H1 (cell line): ENCODE data around the gene PDRG1. TPM values are rescaled to one million over a fixed set of nuclear protein-coding genes. Genes with fewer than 3 reads are reported as not detected.

Experiments used
- CTCF ChIA-PET: fragments of 300-600 bp; sonication (Branson Sonifier 250); formaldehyde crosslinking; loops from one replicate; lab custom pipeline; 2021; ENCODE audit not compliant: partially characterized antibody; lab: Charles Lee
- POLR2A ChIA-PET: fragments of 300-600 bp; sonication (Branson Sonifier 250); formaldehyde crosslinking; loops from one replicate; lab custom pipeline; 2021; ENCODE audit warnings: inconsistent platforms; ENCODE audit not compliant: partially characterized antibody; lab: Charles Lee
- DNase-seq, 2 experiments: peaks; one replicate each; pipeline versions ENCODE4 v3.0.0 to v3.0.0-alpha.2; 2010 to 2022; ENCODE audit warnings: low spot score in 2 of 2, low read depth in 1 of 2, mixed read lengths in 1 of 2
- FAIRE-seq: peaks from 2 replicates; lab custom pipeline; 2011; peaks lifted over from hg19 to GRCh38; lab: Jason Lieb, UNC
- H2AFZ ChIP-seq: 2 replicates; pipeline ENCODE4 v1.8.1; 2012; ENCODE audit warnings: low read length, inconsistent platforms
- H2AK5ac ChIP-seq: 2 replicates; pipeline ENCODE4 v1.6.1; 2013; ENCODE audit warnings: low read depth, low read length
- H2BK120ac ChIP-seq: replicated peaks from 2 replicates; pipeline ENCODE3; 2013; ENCODE audit warnings: low read depth, low read length, inconsistent platforms
- H2BK12ac ChIP-seq: 2 replicates; pipeline ENCODE4 v1.6.1; 2013; ENCODE audit warnings: low read depth, low read length
- H2BK15ac ChIP-seq: 2 replicates; pipeline ENCODE4 v1.6.1; 2013; ENCODE audit warnings: low read length
- H2BK20ac ChIP-seq: 2 replicates; pipeline ENCODE4 v1.6.1; 2013; ENCODE audit warnings: low read length
- H2BK5ac ChIP-seq: 2 replicates; pipeline ENCODE4 v1.6.1; 2013; ENCODE audit warnings: low read depth, low read length
- H3K14ac ChIP-seq: 2 replicates; pipeline ENCODE4 v1.6.1; 2013; ENCODE audit warnings: inconsistent platforms; ENCODE audit not compliant: insufficient read length
- H3K18ac ChIP-seq: 2 replicates; pipeline ENCODE4 v1.6.1; 2013; ENCODE audit warnings: low read length; ENCODE audit errors: extremely low read depth
- H3K23ac ChIP-seq: 2 replicates; pipeline ENCODE4 v1.6.1; 2013; ENCODE audit warnings: inconsistent platforms; ENCODE audit not compliant: insufficient read length
- H3K23me2 ChIP-seq: 2 replicates; pipeline ENCODE4 v1.6.1; 2013; ENCODE audit warnings: low read depth, low read length
- H3K27ac ChIP-seq: 2 replicates; pipeline ENCODE4 v1.6.1; 2011; ENCODE audit warnings: low read depth, low read length, inconsistent platforms
- H3K27me3 ChIP-seq, 4 experiments: replicated peaks in 1 of 4; 1 replicate in 1 of 4; 2 replicates in 3 of 4; pipeline versions ENCODE4 v1.6.1 to v1.8.1; 2011 to 2013; ENCODE audit warnings: low read length in 3 of 4, mild to moderate bottlenecking in 3 of 4, inconsistent platforms in 2 of 4, mixed read lengths in 2 of 4, moderate library complexity in 1 of 4; ENCODE audit not compliant: control insufficient read depth in 3 of 4, insufficient read depth in 3 of 4; ENCODE audit errors: extremely low read depth in 1 of 4
- H3K36me3 ChIP-seq, 4 experiments: 2 replicates each; pipeline versions ENCODE4 v1.6.1 to v1.8.1; 2011 to 2013; ENCODE audit warnings: mild to moderate bottlenecking in 4 of 4, low read length in 3 of 4, moderate library complexity in 2 of 4, control low read depth in 1 of 4, inconsistent platforms in 1 of 4; ENCODE audit not compliant: insufficient read depth in 4 of 4, control insufficient read depth in 2 of 4
- H3K4ac ChIP-seq: replicated peaks from 2 replicates; pipeline ENCODE3; 2013; ENCODE audit warnings: low read length, low read depth, mixed read lengths, inconsistent platforms; ENCODE audit not compliant: insufficient read length
- H3K4me1 ChIP-seq, 4 experiments: replicated peaks in 1 of 4; 1 replicate in 1 of 4; 2 replicates in 3 of 4; pipeline versions ENCODE4 v1.6.1 to v1.8.1; 2011 to 2013; ENCODE audit warnings: low read length in 3 of 4, inconsistent platforms in 2 of 4, mixed read lengths in 1 of 4; ENCODE audit not compliant: insufficient read depth in 4 of 4, control insufficient read depth in 3 of 4
- H3K4me2 ChIP-seq, 2 experiments: 2 replicates each; pipeline versions ENCODE4 v1.6.1 to v1.8.1; 2011 to 2013; ENCODE audit warnings: low read depth in 2 of 2, low read length in 2 of 2, control low read depth in 1 of 2, inconsistent platforms in 1 of 2, mild to moderate bottlenecking in 1 of 2; ENCODE audit not compliant: insufficient read depth in 1 of 2
- H3K4me3 ChIP-seq, 4 experiments: fragments of 200-600, 300-600 bp in 1 of 4; sonication (generic), shearing (Covaris generic), sonication (Bioruptor Twin) in 1 of 4; 2 replicates each; pipeline versions ENCODE4 v1.5.1 to v1.8.1; 2011 to 2016; ENCODE audit warnings: low read length in 4 of 4, low read depth in 3 of 4, control low read depth in 2 of 4, inconsistent platforms in 2 of 4, mild to moderate bottlenecking in 2 of 4, mixed read lengths in 1 of 4, moderate library complexity in 1 of 4; ENCODE audit not compliant: insufficient read depth in 2 of 4; ENCODE audit errors: extremely low read depth in 1 of 4
- H3K56ac ChIP-seq: replicated peaks from 2 replicates; pipeline ENCODE3; 2013; ENCODE audit warnings: low read depth, mild to moderate bottlenecking, mixed read lengths, low read length, inconsistent platforms; ENCODE audit not compliant: insufficient read length
- H3K79me1 ChIP-seq: 2 replicates; pipeline ENCODE4 v1.6.1; 2013; ENCODE audit warnings: low read depth, low read length, control low read depth
- H3K79me2 ChIP-seq, 2 experiments: 2 replicates each; pipeline versions ENCODE4 v1.6.1 to v1.8.1; 2012 to 2013; ENCODE audit warnings: low read length in 2 of 2, mild to moderate bottlenecking in 2 of 2, inconsistent platforms in 1 of 2; ENCODE audit not compliant: insufficient read depth in 2 of 2, control insufficient read depth in 1 of 2
- H3K9ac ChIP-seq, 4 experiments: replicated peaks in 1 of 4; 1 replicate in 1 of 4; 2 replicates in 3 of 4; pipeline versions ENCODE4 v1.6.1 to v1.8.1; 2011 to 2013; ENCODE audit warnings: low read depth in 3 of 4, low read length in 3 of 4, control low read depth in 2 of 4, mild to moderate bottlenecking in 2 of 4, moderate library complexity in 2 of 4, inconsistent platforms in 1 of 4; ENCODE audit errors: extremely low read depth in 1 of 4
- H3K9me3 ChIP-seq, 2 experiments: 2 replicates each; pipeline versions ENCODE4 v1.6.1 to v1.8.1; 2012 to 2013; ENCODE audit warnings: mild to moderate bottlenecking in 2 of 2, moderate library complexity in 2 of 2, control low read depth in 1 of 2, inconsistent platforms in 1 of 2, low read depth in 1 of 2, low read length in 1 of 2, mixed read lengths in 1 of 2; ENCODE audit not compliant: insufficient read depth in 2 of 2
- H4K20me1 ChIP-seq, 2 experiments: replicated peaks in 1 of 2; 2 replicates each; pipeline versions ENCODE3 to v1.8.1; 2011 to 2013; ENCODE audit warnings: inconsistent platforms in 2 of 2, low read length in 2 of 2, mild to moderate bottlenecking in 1 of 2; ENCODE audit not compliant: insufficient read depth in 2 of 2, control insufficient read depth in 1 of 2
- H4K5ac ChIP-seq: 2 replicates; pipeline ENCODE4 v1.6.1; 2013; ENCODE audit warnings: low read length, low read depth, mixed read lengths, inconsistent platforms; ENCODE audit not compliant: insufficient read length
- H4K8ac ChIP-seq: 2 replicates; pipeline ENCODE4 v1.8.0; 2013; ENCODE audit warnings: mild to moderate bottlenecking, moderate library complexity, low read length, inconsistent platforms; ENCODE audit not compliant: insufficient read depth; ENCODE audit errors: extremely low read depth
- H4K91ac ChIP-seq: replicated peaks from 2 replicates; pipeline ENCODE3; 2013; ENCODE audit warnings: low read length, mixed read lengths, inconsistent platforms; ENCODE audit not compliant: insufficient read length
- CHD2 ChIP-seq: IDR thresholded peaks from 2 replicates; pipeline ENCODE4 v1.6.1; 2012; ENCODE audit warnings: low read length, improper control_type of control experiment
- CTBP2 ChIP-seq: IDR thresholded peaks from 2 replicates; pipeline ENCODE4 v1.7.0; 2011; ENCODE audit warnings: borderline replicate concordance, mild to moderate bottlenecking, moderate library complexity, mixed read lengths, low read length; ENCODE audit not compliant: insufficient read depth, insufficient read length
- EGR1 ChIP-seq: IDR thresholded peaks from 2 replicates; pipeline ENCODE4 v1.6.1; 2011; ENCODE audit warnings: low read depth, low read length, borderline replicate concordance
- JUND ChIP-seq: IDR thresholded peaks from 2 replicates; pipeline ENCODE4 v1.6.1; 2011; ENCODE audit warnings: mild to moderate bottlenecking, improper control_type of control experiment, low read length
- NANOG ChIP-seq: IDR thresholded peaks from 2 replicates; pipeline ENCODE4 v1.6.1; 2011; ENCODE audit warnings: low read length, low read depth, mild to moderate bottlenecking, inconsistent platforms; ENCODE audit not compliant: insufficient read depth, poor library complexity, severe bottlenecking
- RXRA ChIP-seq: IDR thresholded peaks from 2 replicates; pipeline ENCODE4 v1.6.1; 2011; ENCODE audit warnings: low read depth, mild to moderate bottlenecking, low read length, moderate library complexity; ENCODE audit not compliant: insufficient read depth
- SP2 ChIP-seq: IDR thresholded peaks from 2 replicates; pipeline ENCODE4 v1.6.1; 2012; ENCODE audit warnings: mild to moderate bottlenecking, low read length, inconsistent platforms
- SP4 ChIP-seq: IDR thresholded peaks from 2 replicates; pipeline ENCODE4 v1.6.1; 2012; ENCODE audit warnings: low read length, inconsistent platforms
- TAF1 ChIP-seq: IDR thresholded peaks from 2 replicates; pipeline ENCODE4 v1.6.1; 2011; ENCODE audit warnings: mild to moderate bottlenecking, low read depth, low read length
- TBP ChIP-seq: IDR thresholded peaks from 2 replicates; pipeline ENCODE4 v1.6.1; 2011; ENCODE audit warnings: low read depth, low read length, improper control_type of control experiment
- TEAD4 ChIP-seq: IDR thresholded peaks from 2 replicates; pipeline ENCODE4 v1.6.1; 2012; ENCODE audit warnings: low read depth, low read length, inconsistent platforms, mixed read lengths
- YY1 ChIP-seq: IDR thresholded peaks from 2 replicates; pipeline ENCODE4 v1.6.1; 2011; ENCODE audit warnings: low read depth, mild to moderate bottlenecking, low read length
- WGBS, 2 experiments: shearing (Covaris generic) in 1 of 2; methylation state at CpG; one replicate each; pipeline versions ENCODE4 v1.1.6 to v1.1.7; 2013 to 2015; ENCODE audit warnings: low lambda C conversion rate in 2 of 2, mixed read lengths in 2 of 2, inconsistent platforms in 1 of 2, low coverage in 1 of 2, missing lambda C conversion rate in 1 of 2; ENCODE audit not compliant: insufficient replicate concordance in 2 of 2, insufficient coverage in 1 of 2, insufficient read length in 1 of 2; ENCODE audit errors: extremely low coverage in 1 of 2, missing lambda C conversion rate in 1 of 2; 5-methylcytosine and 5-hydroxymethylcytosine counted together
- polyA plus RNA-seq, 7 experiments: library from polyadenylated mRNA; depleted of rRNA in 3 of 7; stranded (reverse) in 5 of 7; unstranded in 2 of 7; fragments of >200 nt in 5 of 7; fragments of 200-250 nt in 2 of 7; gene quantifications; 1 replicate in 5 of 7; 2 replicates in 1 of 7; 4 replicates in 1 of 7; pipeline versions ENCODE4 v1.2.1 to v1.2.3, GENCODE V29; 2011 to 2013; ENCODE audit warnings: missing spikeins in 2 of 7, mixed read lengths in 2 of 7
- total RNA-seq: library from RNA; stranded (reverse); fragmentation: NEBNext Ultra II Directional; extraction: Animal tissue kit (Norgen Biotek cat#: 25700); gene quantifications from 2 replicates; pipeline ENCODE4 v1.2.1, GENCODE V29; 2021
- TF ChIP-seq, protein P1 (sequence below): IDR thresholded peaks from 2 replicates; pipeline ENCODE4 v1.6.1; 2011; ENCODE audit warnings: low read depth, mild to moderate bottlenecking, low read length; ENCODE audit not compliant: insufficient read depth

PDRG1 gene
- total and polyA plus RNA-seq, 2 of the 8 experiments (the other 6 are each of a cell fraction or from before 2014, with no cell fraction given), result 14.2 to 20.8 TPM

DNA sequence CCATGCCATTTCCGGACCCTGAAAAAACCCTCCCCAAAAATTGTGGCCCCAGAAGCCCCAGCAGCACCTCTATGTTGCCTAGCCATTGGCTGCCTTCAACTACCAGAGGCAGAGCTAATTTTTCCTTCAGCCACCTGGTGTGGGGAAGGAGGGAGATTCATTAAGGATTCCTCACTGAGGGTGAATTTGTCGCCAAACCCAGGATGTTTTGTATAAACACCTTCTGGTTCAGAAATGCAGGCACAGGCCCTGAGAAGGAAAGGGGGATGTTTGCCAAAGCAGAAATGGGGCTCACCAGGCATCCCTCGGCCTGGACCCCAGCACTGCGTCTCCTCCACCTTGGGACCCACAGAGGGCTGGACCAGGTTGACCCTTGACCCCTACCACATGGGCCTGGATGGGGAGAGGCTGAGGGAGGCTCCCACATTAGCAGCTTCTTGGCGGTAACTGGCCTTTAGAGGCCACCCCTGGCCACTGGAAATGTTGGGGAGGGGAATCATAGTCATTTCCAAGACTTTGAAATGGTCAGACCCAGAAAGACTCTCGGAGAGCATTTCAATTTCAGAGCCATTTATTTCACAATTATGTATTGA lies 1.8 kb upstream of the PDRG1 start:
- 82% methylated on average over 6 of the region's 6 CpGs; no CpG with 5 or more reads in 1 of the 2 experiments for WGBS, 2 experiments
- Histone ChIP-seq H3K27me3 (no peaks in the 10 kb centered on the region), H3K4me3 (no peak overlapping the region), H2AFZ (no peak overlapping the region), H2BK120ac (no peak overlapping the region), H3K9ac (no peak overlapping the region), H4K20me1 (peaks cover 4 to 6% of the 10 kb centered on the region in 2 experiments), H2BK12ac (no peak overlapping the region), H3K4me1 (peaks cover 0 to 6% (median 1%) of the 10 kb centered on the region in 4 experiments; a peak in 3 of 7 replicates), H3K4ac (no peak overlapping the region), H3K18ac (no peak overlapping the region), H3K14ac (no peak overlapping the region), H3K56ac (no peak overlapping the region), H3K23me2 (peaks cover 2% of the 10 kb centered on the region; the same call in 1 of the 2 replicates), H3K9me3 (no peaks in the 10 kb centered on the region; a peak in 2 of 4 replicates), H4K91ac (no peak overlapping the region), H2BK20ac (no peak overlapping the region), H3K4me2 (no peak overlapping the region), H2BK5ac (no peak overlapping the region), H2AK5ac (no peak overlapping the region), H3K79me1 (no peaks in the 10 kb centered on the region; the same call in 1 of the 2 replicates), H2BK15ac (no peak overlapping the region), H3K23ac (no peak overlapping the region), H3K36me3 (peaks cover 2 to 10% (median 9%) of the 10 kb centered on the region in 4 experiments; a peak in 6 of 8 replicates), H3K27ac (no peak overlapping the region), H3K79me2 (peaks cover 7 to 21% of the 10 kb centered on the region in 2 experiments; a peak in 3 of 4 replicates), H4K5ac (no peak overlapping the region), H4K8ac (no peak overlapping the region)
- CTCF ChIA-PET, result interaction anchor here (0.7 to 8.3 kb wide), 15 partner anchors 10 to 130 kb away, joined by 3 to 88 read pairs (median 7); no protein-coding TSS in a partner anchor
- POLR2A ChIA-PET, result interaction anchor here (2.2 kb wide), 1 partner anchor 11 kb away, joined by 15 read pairs; no protein-coding TSS in a partner anchor
- no peak for DNase-seq
- no peak for FAIRE-seq
- TF ChIP-seq YY1, result no peak
- no peak for TF ChIP-seq TBP
- TF ChIP-seq TAF1, result no peak
- TF ChIP-seq, protein P1, sequence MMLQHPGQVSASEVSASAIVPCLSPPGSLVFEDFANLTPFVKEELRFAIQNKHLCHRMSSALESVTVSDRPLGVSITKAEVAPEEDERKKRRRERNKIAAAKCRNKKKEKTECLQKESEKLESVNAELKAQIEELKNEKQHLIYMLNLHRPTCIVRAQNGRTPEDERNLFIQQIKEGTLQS, result no peak
- no peak for TF ChIP-seq CTBP2
- no peak for TF ChIP-seq EGR1
- no peak for TF ChIP-seq RXRA
- no peak for TF ChIP-seq SP2
- TF ChIP-seq TEAD4, result no peak
- no peak for TF ChIP-seq SP4
- TF ChIP-seq CHD2, result no peak
- no peak for TF ChIP-seq NANOG
- TF ChIP-seq JUND, result no peak
